Fibroblast of skin of right quadriceps (primary cell): Measurements from ENCODE around the gene NRP2.

Experiments
- DNase-seq: peaks from one replicate; pipeline ENCODE4 v3.0.0-alpha.2; 2013

The NRP2 gene

GRCh38 chr2:205781244-205781931, 99.1 kb downstream of the NRP2 start:
- no peak for DNase-seq

GRCh38 chr2:205782941-205783340, 100.6 kb downstream of the NRP2 start:
- DNase-seq: no peak

GRCh38 chr2:205783872-205784499, 101.7 kb downstream of the NRP2 start:
- no peak for DNase-seq

GRCh38 chr2:205785507-205786260, 103.4 kb downstream of the NRP2 start:
- DNase-seq: peak; percentile 28

- DNase-seq: no peak
These were observed 104.7 kb downstream of the NRP2 start for GRCh38 chr2:205786976-205787375.

GRCh38 chr2:205787761-205788160, 105.5 kb downstream of the NRP2 start:
- peak; percentile 28 for DNase-seq

GRCh38 chr2:205789906-205790305, 107.6 kb downstream of the NRP2 start:
- DNase-seq: no peak

GRCh38 chr2:205792908-205793307, 110.6 kb downstream of the NRP2 start:
- peak; percentile 76 for DNase-seq

- no peak for DNase-seq
These were observed 114.6 kb downstream of the NRP2 start for GRCh38 chr2:205796805-205797313.

GRCh38 chr2:205797866-205798265, 115.6 kb downstream of the NRP2 start:
- DNase-seq: no peak

- DNase-seq: no peak
These were observed 117.9 kb downstream of the NRP2 start for GRCh38 chr2:205800224-205800623.

GRCh38 chr2:205800773-205801172, 118.5 kb downstream of the NRP2 start:
- DNase-seq: peak; percentile 30

- no peak for DNase-seq
These were observed 119.8 kb downstream of the NRP2 start for GRCh38 chr2:205802065-205802464.

GRCh38 chr2:205802941-205803340, 120.6 kb downstream of the NRP2 start:
- no peak for DNase-seq

GRCh38 chr2:205803500-205803899, 121.2 kb downstream of the NRP2 start:
- no peak for DNase-seq

- DNase-seq: no peak
These were observed 122.8 kb downstream of the NRP2 start for GRCh38 chr2:205805136-205805535.

- DNase-seq: no peak
These were observed 124.0 kb downstream of the NRP2 start for GRCh38 chr2:205806143-205806905.

GRCh38 chr2:205807229-205807628, 124.9 kb downstream of the NRP2 start:
- DNase-seq: no peak

GRCh38 chr2:205807758-205808157, 125.5 kb downstream of the NRP2 start:
- no peak for DNase-seq

GRCh38 chr2:205808486-205809121, 126.3 kb downstream of the NRP2 start:
- DNase-seq: no peak

GRCh38 chr2:205811387-205811786, 129.1 kb downstream of the NRP2 start:
- DNase-seq: no peak

GRCh38 chr2:205814039-205814364, 131.7 kb downstream of the NRP2 start:
- no peak for DNase-seq

GRCh38 chr2:205815673-205816072, 133.4 kb downstream of the NRP2 start:
- no peak for DNase-seq
